ENCODE measurements around the gene MYLK.
"Not testable (repeated sequence)": the region's sequence is repeated elsewhere in the genome, so short reads cannot be mapped to it uniquely, and the experiment has no call there.

MYLK gene

DNA sequence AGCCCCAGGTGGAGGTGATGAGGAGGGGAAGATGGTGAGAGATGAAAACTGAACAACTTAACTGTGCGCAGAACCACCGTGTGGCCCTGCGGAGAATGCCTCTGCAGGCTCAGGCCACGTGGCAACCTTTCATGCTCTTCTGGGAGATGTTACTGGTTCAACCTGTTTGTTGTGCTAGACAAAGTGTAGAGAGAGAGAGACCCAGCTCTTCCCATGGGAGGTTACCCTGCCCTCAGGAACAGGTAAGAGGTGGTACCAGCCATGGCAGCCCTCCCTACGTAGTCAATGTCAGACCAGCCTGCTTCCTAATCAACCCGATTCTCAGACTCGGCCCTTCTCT lies 262.3 kb downstream of the MYLK start:
- no peak for DNase-seq (ENCODE audit: low read depth)

DNA sequence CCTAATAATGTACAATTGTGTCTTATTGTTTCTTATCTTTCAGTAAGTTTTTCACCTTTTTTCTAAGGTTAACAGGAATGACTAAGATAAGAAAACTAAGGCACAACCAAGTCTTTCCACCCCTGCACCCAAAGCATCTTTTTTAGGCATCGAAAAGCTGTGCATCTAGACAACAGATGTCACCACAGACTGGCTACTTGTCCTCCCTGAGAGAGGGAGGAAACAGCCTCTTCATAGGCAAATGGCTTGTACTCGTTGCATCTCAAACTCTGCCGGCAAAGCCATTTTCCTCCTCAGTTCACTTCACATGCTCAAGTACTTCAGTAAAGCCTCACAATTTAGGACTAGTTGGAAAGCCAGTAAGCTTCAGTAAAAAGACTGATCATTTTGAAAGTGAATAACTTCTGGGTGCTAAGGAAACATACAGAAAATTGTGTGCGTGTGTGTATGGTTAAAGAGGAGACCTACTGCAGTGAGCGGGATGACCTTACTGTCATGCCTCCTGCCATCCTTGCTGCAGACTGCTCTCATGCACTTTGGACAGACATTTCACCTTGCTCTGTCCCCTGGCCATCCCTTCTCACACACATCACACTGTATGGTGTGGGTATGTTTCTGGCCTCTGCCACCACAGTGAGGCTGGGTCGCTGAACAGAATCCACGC lies 262.8 kb downstream of the MYLK start:
- DNase-seq (ENCODE audit: low read depth), result no peak

DNA sequence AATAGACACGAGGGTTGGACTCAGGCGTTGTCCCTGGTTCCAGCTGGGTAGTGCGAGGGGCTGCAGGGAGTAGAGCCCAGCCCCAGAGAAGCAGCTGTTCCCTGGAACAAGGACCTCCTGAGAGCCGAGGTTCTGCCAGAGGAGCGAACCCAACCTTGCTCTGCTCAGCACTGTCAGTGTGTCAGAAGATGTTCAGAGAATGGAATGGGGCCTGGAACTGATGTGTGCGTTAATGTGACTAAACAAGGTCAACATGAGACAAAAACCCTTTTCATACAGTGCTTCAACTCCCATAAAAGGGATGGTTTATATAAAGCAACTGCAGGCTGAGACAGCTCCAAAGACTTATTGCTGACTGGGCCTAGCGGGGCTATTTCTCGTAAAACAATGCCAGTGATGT lies 263.8 kb downstream of the MYLK start:
- DNase-seq (ENCODE audit: low read depth), result no peak

DNA sequence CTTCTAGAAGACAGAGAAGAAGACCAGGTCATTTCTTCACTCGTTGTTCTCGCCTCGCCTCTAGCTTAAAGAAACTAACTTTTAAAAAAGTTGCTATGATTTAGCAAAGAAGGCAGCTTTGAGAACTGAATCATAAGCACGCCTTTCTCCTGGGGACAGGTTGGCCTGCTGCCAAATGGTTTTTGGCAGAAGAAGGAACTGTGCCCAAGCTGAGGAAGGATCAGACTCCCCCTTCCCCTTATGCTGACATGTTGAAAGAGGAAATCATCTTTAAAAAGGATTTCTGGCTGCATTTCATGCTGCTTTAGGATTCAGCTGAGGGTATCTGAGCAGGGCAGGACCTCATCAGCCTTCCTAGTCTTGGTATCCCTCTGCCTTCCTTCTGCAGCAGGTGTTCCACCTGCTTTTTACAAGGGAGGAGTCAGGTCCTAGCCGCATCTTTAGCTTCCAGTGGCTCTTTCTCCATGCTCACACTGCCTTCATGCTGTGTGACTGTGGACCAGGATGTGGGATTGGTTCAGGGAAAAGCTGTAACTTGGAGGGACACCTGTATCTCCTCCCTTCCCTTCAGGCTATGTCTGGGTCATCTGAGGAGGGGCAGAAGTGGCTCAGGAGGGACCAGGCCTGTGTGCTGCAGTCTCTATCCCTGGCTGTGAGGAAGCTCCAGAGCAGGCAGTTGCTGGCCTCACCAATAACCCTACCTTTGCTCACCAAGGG lies 265.2 kb downstream of the MYLK start:
- no peak for DNase-seq (ENCODE audit: low read depth)

DNA sequence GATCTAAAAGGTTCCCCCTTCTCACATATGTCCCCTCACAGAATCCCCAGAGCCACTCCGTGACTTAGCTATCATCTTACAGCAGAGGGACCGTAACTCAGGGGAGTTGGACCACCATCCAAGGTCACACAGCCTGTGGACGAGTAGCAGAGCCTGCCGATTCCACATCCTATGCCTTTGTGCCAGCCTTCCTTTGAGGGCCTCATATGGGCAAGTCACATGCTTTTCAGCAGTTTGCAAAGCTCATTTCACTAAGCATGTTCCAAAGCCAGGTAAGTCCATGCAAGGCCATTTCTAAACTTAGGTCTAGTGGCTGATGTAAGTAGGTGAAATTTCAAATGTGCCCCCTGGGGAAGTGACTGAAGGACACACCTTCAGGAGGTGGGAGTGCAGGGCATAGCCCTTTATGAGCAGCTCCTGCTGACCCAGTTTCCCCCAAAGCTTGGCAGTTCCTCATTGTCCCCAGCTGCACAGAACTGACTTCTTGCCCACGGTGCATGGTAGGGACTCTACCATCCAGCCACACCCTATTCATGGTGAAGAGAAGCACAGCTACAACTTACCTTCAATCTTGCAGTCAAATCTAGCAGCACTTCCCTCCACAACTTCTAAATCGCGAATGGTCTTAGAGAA lies 265.9 kb downstream of the MYLK start:
- no peak for DNase-seq (ENCODE audit: low read depth)

DNA sequence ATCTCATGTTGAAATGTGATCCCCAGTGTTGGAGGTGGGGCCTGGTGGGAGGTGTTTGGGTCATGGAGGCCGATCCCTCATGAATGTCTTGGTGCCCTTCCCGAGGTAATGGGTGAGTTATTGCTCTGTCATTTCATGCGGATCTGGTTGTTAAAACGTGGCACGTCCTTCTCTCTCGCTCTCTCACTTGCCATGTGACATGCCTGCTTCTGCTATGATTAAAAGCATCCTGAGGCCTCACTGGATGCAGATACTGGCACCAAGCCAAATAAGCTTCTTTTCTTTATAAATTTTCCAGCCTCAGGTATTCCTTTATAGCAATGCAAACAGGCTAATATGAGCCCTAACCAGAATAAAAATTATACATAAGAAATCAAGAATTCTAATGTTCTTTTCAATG lies 267.5 kb downstream of the MYLK start:
- no peak for DNase-seq (ENCODE audit: low read depth)

DNA sequence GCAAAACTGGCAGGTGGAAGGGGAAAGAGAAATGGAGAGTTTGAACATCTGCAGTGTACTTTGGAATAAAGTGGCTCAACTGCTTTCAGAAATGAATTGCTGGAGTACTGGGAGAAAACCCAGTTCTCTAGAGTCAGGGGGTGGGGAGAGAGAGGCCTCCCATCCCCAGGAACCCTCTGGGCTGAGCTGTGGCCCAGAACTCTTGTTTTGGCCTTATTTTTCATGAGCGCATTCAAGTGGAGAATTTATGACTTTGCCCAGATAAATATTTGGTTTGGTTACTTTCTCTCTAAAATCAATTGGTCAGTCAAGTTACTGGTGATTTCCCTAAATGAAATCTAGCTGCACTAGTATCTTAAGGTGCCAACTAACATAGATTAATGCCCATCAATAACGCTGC lies 270.6 kb downstream of the MYLK start:
- DNase-seq (ENCODE audit: low read depth), result no peak

DNA sequence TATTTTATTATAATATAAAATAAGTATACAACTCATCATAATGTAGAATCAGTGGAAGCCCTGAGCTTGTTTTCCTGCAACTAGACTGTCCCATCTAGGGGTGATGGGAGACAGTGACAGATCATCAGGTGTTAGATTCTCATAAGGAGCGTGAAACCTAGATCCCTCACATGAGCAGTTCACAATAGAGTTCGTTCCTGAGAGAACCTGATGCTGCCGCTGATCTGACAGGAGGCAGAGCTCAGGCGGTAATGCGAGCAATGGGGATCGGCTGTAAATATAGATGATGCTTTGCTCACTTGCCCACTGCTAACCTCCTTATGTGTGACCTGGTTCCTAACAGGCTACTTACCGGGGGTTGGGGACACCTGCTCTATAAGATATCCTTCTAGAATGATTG lies 272.5 kb downstream of the MYLK start:
- not testable (repeated sequence) for DNase-seq (ENCODE audit: low read depth)

DNA sequence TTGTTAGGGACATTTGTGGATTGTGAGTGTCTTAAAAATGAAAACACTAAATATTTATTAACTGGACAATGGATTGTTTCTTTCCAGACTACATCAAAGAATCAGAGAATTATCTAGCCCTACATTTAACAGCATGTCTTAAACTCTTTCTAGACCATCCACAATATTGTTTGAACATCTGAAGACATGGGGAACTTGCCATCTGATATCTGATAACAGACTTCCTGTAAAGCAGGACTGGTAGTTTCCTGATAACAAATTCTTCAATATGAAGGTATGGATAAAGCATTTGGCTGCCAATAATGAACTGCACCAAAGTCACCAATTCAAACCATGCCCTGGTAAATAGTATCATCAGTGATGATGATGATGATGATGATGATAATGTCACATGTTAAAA lies 273.1 kb downstream of the MYLK start:
- DNase-seq (ENCODE audit: low read depth), result no peak

DNA sequence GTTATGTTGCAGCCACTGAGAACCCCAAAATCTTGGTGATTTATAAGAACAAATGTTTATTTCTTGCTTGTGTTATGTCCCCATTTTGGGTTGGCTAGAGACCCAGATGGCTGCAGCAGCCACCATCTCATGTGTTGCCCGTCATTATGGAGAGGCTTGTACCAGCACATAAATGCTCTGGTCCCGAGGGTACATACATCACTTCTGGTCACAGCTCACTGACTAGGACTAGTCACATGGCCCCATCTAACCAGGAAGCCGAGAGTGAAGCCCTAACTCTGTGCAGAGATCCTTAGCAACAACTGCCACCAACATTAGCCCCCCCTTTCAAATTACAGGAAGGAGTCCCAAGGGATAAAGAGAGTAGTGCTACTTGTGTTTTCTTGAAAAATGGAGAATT lies 273.8 kb downstream of the MYLK start:
- no peak for DNase-seq (ENCODE audit: low read depth)

DNA sequence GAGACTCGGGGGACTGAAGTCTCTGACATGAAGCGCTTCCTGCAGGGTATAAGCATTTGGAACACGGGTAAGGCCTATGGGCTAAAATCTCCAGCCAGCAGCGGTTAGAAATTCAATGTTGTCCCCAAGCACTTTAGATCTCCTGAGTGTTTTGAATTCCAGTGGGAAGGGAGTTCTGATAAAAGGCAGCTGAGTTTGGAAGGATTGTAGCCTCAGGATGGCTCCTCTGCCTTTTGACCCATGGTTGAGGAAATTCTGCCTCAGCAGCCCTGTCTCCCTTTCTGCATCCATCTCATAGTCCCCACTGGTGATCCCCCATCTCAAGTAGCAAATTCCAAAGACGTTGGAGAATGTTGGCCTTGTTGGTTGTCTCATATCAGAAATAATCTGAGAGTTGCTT lies 275.1 kb downstream of the MYLK start:
- DNase-seq (ENCODE audit: low read depth), result no peak

DNA sequence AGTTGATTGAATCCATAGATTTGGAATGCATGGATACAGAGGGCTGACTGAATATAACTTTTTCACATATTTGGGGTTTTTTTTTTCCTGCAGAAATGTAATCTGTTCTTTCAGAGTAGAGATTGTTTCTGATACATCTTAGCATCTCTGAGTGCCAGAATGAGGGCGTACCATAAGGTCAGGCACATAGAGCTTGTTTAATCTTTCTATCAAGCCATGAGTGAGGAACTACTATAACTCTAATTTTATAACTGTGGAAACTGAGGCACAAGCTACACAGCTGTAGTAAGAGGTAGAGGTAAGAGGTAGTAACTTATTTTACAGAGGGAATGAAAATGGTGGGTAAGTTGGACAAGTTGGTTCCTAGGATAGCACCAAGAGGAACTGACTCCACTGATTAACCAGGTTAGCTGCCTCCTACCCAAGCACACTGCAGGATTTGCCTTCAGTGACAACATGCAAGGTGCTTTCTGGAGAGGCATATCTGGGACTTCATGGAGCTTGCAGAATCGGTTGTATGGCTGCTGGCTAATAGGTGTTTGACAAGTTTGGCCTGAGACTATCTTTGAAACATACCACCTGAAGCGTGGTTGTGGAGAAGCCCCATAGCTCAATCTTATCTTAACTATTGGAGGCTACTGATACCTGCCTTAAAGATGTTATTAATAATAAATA lies 275.7 kb downstream of the MYLK start:
- DNase-seq (ENCODE audit: low read depth), result no peak

DNA sequence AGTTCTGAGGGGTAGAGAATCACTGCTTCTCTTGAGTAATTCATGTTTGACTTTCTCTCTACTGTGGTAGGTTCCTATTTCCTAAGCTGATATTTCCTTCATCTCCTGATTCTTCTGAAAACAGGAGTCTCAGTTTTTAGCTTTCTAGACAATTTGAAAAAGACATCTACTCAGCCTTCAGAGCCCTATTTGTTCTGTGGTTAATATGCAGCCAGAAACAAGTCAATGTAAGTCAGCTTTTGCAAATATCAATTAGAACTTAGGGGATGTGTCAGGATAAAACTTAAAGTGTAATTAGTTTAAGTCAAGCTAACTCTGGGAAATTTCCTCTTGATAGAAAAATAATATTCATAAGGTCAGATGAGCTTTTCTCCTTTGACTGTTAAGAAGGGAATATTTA lies 277.6 kb downstream of the MYLK start:
- DNase-seq (ENCODE audit: low read depth), result no peak

DNA sequence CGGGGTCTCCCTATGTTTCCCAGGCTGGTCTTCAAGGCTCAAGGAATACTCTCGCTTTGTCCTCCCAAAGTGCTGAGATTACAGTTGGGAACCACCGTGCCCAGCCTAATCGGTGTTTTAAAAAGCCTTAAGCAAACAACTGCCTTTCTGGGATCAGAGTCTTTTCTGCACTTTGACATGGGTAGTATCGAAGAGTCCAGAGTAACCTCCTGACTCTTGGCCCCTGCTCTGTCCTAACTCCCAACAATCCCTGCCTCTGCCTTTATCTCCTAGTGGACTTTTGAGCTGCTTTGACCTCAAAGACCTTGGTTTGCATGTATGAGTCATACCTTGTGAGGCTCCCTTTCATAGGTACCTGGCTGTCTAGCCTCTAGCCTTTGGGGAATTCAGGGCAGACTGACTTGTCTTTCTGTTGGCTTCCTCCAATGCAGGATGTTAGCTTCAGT lies 278.3 kb downstream of the MYLK start:
- peak; percentile 78 for DNase-seq (ENCODE audit: low read depth)

DNA sequence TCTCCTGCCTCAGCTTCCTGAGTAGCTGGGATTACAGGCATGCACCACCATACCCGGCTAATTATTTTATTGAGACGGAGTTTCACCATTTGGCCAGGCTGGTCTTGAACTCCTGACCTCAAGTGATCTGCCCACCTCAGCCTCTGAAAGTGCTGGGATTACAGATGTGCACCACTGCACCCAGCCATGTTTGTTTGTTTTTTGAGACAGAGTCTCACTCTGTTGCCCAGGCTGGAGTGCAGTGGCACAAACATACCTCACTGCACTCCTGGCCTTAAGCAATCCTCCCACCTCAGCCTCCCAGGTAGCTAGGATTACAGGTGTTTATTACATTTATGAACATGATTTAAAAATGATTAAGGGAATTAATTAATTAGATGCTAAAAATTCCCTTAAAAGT lies 281.0 kb downstream of the MYLK start:
- DNase-seq (ENCODE audit: low read depth), result not testable (repeated sequence)

DNA sequence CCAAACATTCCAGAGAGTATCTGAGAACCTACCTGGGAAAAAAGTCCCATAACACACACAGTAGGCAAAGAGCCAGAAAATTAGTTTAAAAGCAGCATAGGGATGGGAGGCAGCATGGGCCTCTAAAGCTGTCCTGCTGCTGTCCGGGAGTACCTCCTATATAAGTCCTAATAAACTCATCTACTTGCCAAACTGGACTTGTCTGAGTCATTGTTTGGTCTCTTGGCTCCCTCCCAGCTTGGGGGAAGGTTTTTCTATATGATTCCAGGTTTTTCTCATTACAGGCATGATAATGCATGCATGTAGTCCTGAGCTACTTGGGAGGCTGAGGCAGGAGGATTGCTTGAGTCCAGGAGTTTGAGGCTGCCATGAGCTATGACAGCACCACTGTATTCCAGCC lies 281.8 kb downstream of the MYLK start:
- peak; percentile 90 for DNase-seq (ENCODE audit: low read depth)

DNA sequence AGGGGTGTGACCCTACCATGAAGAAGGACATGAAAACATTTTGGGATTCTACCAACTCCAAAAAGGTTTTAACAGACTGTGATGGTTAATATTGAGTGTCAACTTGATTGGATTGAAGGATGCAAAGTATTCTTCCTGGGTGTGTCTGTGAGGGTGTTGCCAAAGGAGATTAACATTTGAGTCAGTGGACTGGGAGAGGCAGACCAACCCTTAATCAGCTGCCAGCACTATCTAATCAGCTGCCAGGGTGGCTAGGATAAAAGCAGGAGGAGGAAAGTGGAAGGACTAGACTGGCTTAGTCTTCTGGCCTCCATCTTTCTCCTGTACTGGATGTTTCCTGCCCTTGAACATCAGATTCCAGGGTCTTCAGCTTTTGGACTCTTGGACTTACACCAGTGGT lies 283.3 kb downstream of the MYLK start:
- DNase-seq (ENCODE audit: low read depth), result not testable (repeated sequence)

DNA sequence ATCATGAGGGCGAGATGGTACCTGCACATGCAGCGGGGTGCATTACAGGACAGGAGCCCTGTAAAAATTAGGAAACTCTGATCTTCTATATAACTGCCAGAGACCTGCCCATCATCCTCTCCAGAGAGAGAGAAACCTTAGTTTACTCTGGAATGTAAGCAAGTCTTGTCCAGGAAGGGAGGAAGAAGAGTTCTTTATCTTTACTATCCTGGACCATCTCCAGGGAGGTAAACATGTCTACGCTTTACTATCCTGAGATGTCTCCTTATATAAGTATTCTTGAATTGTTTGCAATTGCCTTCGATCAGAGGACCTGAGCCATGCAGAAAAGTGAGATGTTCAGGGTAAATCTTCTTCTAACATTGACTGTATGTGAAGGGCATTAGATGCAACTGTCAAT lies 286.6 kb downstream of the MYLK start:
- DNase-seq (ENCODE audit: low read depth), result no peak

DNA sequence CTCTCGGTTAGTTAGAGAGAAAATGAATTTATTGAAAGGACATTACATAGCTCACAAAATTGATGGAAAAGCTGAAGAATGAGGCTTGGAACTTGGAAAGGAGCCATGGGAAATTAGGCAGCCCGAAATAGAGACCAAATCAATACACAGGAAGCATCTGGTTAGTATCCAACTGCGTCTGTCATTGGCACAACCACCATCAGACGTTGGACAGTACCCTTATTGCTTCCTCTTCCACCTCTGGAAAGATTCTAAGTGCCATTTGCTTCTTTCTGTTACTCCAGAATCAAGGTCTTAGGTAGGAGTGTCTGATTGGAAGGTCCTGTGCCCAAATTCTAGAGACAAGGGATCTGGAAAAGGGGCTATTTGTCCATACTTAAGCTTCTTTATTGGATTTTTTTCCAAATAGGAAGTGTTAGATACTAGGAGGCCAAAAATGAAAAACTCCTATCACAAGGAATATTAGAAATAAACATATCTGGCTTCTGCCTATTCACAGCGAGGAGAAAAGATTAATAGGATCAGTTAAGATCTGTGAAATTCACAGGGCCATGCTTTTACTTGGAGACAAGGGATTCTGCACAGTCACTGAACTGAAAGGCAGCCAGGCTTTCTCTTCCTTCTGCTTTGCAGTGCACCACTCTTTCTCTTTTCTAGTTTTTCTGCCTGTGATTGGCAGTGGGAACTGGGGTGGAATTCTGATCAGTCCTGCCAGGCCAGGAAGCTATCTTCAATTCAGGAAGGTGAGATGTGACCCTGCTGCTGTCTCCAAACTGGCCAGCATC lies 288.5 kb downstream of the MYLK start:
- DNase-seq (ENCODE audit: low read depth), result no peak

DNA sequence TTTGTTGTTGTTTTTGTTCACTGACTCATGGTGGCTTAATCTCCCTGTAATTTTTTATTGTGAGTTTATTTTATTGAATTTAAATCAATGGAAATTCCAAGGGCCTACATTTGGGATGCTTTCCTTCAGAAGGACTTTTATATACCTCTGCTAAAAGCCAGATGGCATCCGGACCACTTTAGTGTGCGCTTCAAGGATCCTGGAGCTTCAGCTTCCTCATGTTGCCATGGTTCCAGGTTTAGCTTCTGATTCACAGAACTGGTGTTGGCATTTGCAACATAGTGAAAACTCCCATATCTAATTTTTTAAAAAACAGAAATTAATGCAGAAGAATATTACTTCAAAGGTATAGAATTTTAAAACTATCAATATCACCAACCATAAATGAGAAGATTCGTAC lies 290.8 kb downstream of the MYLK start:
- DNase-seq (ENCODE audit: low read depth), result no peak

DNA sequence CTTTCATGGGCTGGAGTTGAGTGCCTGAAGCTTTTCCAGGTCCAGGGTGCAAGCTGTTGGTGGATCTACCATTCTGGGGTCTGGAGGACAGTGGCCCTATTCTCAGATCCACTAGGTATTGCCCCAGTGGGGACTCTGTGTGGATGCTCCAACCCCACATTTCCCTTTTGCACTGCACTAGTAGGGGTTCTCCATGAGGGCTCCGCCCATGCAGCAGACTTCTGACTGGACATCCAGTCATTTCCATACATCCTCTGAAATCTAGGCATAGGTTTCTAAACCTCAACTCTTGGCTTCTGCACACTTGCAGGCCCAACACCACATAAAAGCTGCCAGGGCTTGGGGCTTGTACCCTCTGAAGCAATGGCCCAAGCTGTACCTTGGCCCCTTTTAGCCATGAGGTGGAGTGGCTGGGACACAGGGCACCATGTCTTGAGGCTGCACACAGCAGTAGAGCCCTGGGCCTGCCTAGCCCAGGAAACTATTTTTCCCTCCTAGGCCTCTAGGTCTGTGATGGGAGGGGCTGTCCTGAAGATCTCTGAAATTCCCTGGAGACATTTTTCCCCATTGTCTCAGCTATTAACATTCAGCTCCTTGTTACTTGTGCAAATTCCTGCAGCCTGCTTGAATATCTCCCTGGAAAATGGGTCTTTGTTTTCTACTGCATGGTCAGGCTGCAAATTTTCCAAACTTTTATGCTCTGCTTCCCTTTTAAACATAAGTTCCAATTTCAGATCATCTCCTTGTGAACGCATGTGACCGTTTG lies 293.3 kb downstream of the MYLK start:
- DNase-seq (ENCODE audit: low read depth), result no peak
